H1 (cell line): ENCODE measurements around the gene STARD7.

ENCODE experiments used
- BRCA1 ChIP-seq: IDR thresholded peaks from 2 replicates; pipeline ENCODE4 v1.6.1; 2012; ENCODE audit warnings: low read depth, low read length, improper control_type of control experiment
- RAD21 ChIP-seq, 2 experiments: IDR thresholded peaks in 1 of 2; conservative IDR thresholded peaks in 1 of 2; 2 replicates each; pipeline ENCODE4 v1.6.1; 2011; ENCODE audit warnings: low read depth in 2 of 2, low read length in 2 of 2, improper control_type of control experiment in 1 of 2, inconsistent platforms in 1 of 2, mild to moderate bottlenecking in 1 of 2, moderate library complexity in 1 of 2
- TAF1 ChIP-seq: IDR thresholded peaks from 2 replicates; pipeline ENCODE4 v1.6.1; 2011; ENCODE audit warnings: mild to moderate bottlenecking, low read depth, low read length

- TF ChIP-seq TAF1 = no peak
- no peak for TF ChIP-seq RAD21 (IDR thresholded peaks at IDR 0.05 in 1 of 2, conservative IDR thresholded peaks at IDR 0.05 in 1 of 2; ENCODE audit: low read depth in 2 of 2, low read length in 2 of 2)
- TF ChIP-seq BRCA1 = no peak
Observed at GRCh38 chr2:96188821-96189526, 19.7 kb downstream of the STARD7 start.
